HG03103 (cell line): ENCODE data around the gene DOCK8.
A peak's percentile ranks its signal among the peaks of the same experiment; 100 is the strongest.

Source experiments
- ATAC-seq: cut with Tn5 transposase; IDR thresholded peaks from one replicate; pipeline ENCODE4 v1.9.1; 2021; ENCODE audit warnings: low read depth; ENCODE audit not compliant: unreplicated experiment

Gene DOCK8

GRCh38 chr9:450057-450456 lies 235.4 kb downstream of the DOCK8 start:
- no peak for ATAC-seq

- no peak for ATAC-seq
Observed at GRCh38 chr9:450561-450960, 235.9 kb downstream of the DOCK8 start.

- ATAC-seq, result no peak
Observed at GRCh38 chr9:453832-454231, 239.2 kb downstream of the DOCK8 start.

GRCh38 chr9:456365-456764 lies 241.7 kb downstream of the DOCK8 start:
- no peak for ATAC-seq

GRCh38 chr9:458590-458989 lies 243.9 kb downstream of the DOCK8 start:
- ATAC-seq, result no peak

GRCh38 chr9:459491-460444 lies 245.1 kb downstream of the DOCK8 start:
- no peak for ATAC-seq

GRCh38 chr9:462121-462520 lies 247.5 kb downstream of the DOCK8 start:
- ATAC-seq, result no peak

GRCh38 chr9:462606-463005 lies 247.9 kb downstream of the DOCK8 start:
- ATAC-seq, result no peak

GRCh38 chr9:463455-464171 lies 248.9 kb downstream of the DOCK8 start:
- ATAC-seq, result no peak

- no peak for ATAC-seq
Observed at GRCh38 chr9:466747-467146, 252.1 kb downstream of the DOCK8 start.

GRCh38 chr9:468766-469426 lies 254.2 kb downstream of the DOCK8 start:
- no peak for ATAC-seq

- ATAC-seq, result peak; percentile 88
Observed at GRCh38 chr9:469672-470551, 255.2 kb downstream of the DOCK8 start.

GRCh38 chr9:470552-471194 lies 256.0 kb downstream of the DOCK8 start:
- ATAC-seq, result no peak

- ATAC-seq, result no peak
Observed at GRCh38 chr9:471320-471719, 256.7 kb downstream of the DOCK8 start.

- no peak for ATAC-seq
Observed at GRCh38 chr9:472479-473075, 257.9 kb downstream of the DOCK8 start.

GRCh38 chr9:477193-477592 lies 262.5 kb downstream of the DOCK8 start:
- no peak for ATAC-seq

- no peak for ATAC-seq
Observed at GRCh38 chr9:479304-479970, 264.8 kb downstream of the DOCK8 start.

GRCh38 chr9:479971-480350 lies 265.3 kb downstream of the DOCK8 start:
- ATAC-seq, result no peak

- ATAC-seq, result no peak
Observed at GRCh38 chr9:482739-483138, 268.1 kb downstream of the DOCK8 start.
